H1 (cell line): Measurements from ENCODE around the gene AGAP1. TPM values are rescaled to one million over a fixed set of nuclear protein-coding genes. Genes with fewer than 3 reads are reported as not detected.

Source experiments
- CBX5 ChIP-seq: fragments of 300-800, 300-1000 bp; sonication (generic); IDR thresholded peaks from 2 replicates; pipeline ENCODE4 v1.7.1; 2016; ENCODE audit warnings: antibody characterized with exemption, low read length, low read depth
- CHD7 ChIP-seq: fragments of 300-600 bp; sonication (generic); IDR thresholded peaks from 2 replicates; pipeline ENCODE4 v1.7.1; 2012; ENCODE audit warnings: low read length, moderate library complexity, mild to moderate bottlenecking, inconsistent platforms; ENCODE audit not compliant: insufficient replicate concordance
- EZH2 ChIP-seq: fragments of 200-600 bp; sonication (generic); IDR thresholded peaks from 2 replicates; pipeline ENCODE4 v1.7.1; 2012; ENCODE audit warnings: low read depth, mild to moderate bottlenecking, moderate library complexity, low read length, inconsistent platforms; ENCODE audit not compliant: severe bottlenecking
- GTF2F1 ChIP-seq: IDR thresholded peaks from 2 replicates; pipeline ENCODE4 v1.6.1; 2012; ENCODE audit warnings: low read depth, low read length, improper control_type of control experiment, borderline replicate concordance
- JUN ChIP-seq: IDR thresholded peaks from 2 replicates; pipeline ENCODE4 v1.6.1; 2011; ENCODE audit warnings: low read depth, mild to moderate bottlenecking, improper control_type of control experiment, low read length
- NANOG ChIP-seq: IDR thresholded peaks from 2 replicates; pipeline ENCODE4 v1.6.1; 2011; ENCODE audit warnings: low read length, low read depth, mild to moderate bottlenecking, inconsistent platforms; ENCODE audit not compliant: insufficient read depth, poor library complexity, severe bottlenecking
- POU5F1 ChIP-seq: IDR thresholded peaks from 2 replicates; pipeline ENCODE4 v1.6.1; 2011; ENCODE audit warnings: low read depth, mild to moderate bottlenecking, low read length, moderate library complexity
- RAD21 ChIP-seq, 2 experiments: IDR thresholded peaks in 1 of 2; conservative IDR thresholded peaks in 1 of 2; 2 replicates each; pipeline ENCODE4 v1.6.1; 2011; ENCODE audit warnings: low read depth in 2 of 2, low read length in 2 of 2, improper control_type of control experiment in 1 of 2, inconsistent platforms in 1 of 2, mild to moderate bottlenecking in 1 of 2, moderate library complexity in 1 of 2
- SIX5 ChIP-seq: IDR thresholded peaks from 2 replicates; pipeline ENCODE4 v1.6.1; 2011; ENCODE audit warnings: mild to moderate bottlenecking, low read depth, low read length
- polyA plus RNA-seq, 7 experiments: library from polyadenylated mRNA; depleted of rRNA in 3 of 7; stranded (reverse) in 5 of 7; unstranded in 2 of 7; fragments of >200 nt in 5 of 7; fragments of 200-250 nt in 2 of 7; gene quantifications; 1 replicate in 5 of 7; 2 replicates in 1 of 7; 4 replicates in 1 of 7; pipeline versions ENCODE4 v1.2.1 to v1.2.3, GENCODE V29; 2011 to 2013; ENCODE audit warnings: missing spikeins in 2 of 7, mixed read lengths in 2 of 7
- total RNA-seq: library from RNA; stranded (reverse); fragmentation: NEBNext Ultra II Directional; extraction: Animal tissue kit (Norgen Biotek cat#: 25700); gene quantifications from 2 replicates; pipeline ENCODE4 v1.2.1, GENCODE V29; 2021

The AGAP1 gene
- total and polyA plus RNA-seq, 2 of the 8 experiments (the other 6 are each of a cell fraction or from before 2014, with no cell fraction given) = 18.1 to 39.4 TPM

DNA sequence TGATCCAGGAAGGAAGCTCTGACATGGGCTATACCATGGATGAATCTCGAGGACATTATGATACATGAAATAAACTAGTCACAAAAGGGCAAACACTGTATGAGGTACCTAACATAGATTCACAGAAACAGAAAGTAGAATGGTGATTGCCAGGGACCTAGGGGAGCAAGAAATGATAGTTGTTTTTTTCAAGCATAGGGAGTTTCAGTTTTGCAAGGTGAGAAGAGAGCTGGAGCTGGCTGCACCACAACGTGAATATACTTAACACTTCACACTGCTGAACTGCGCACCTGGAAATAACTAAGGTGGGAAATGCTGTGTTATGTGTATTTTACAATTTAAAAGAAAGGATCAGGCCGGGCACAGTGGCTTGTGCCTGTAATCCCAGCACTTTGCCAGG is 13.2 kb upstream of the AGAP1 start (continued):
- TF ChIP-seq NANOG (no peak), SIX5 (no peak), CHD7 (no peak), CBX5 (no peak), JUN (no peak), GTF2F1 (no peak), EZH2 (no peak), POU5F1 (no peak), RAD21 (IDR thresholded peaks at IDR 0.05 in 1 of 2, conservative IDR thresholded peaks at IDR 0.05 in 1 of 2; ENCODE audit: low read depth in 2 of 2, low read length in 2 of 2) (no peak)
